Heart right ventricle (tissue), 16 donors: ENCODE data around the gene CATSPER4. TPM values are rescaled to one million over a fixed set of nuclear protein-coding genes. Genes with fewer than 3 reads are reported as not detected.
A peak's percentile ranks its signal among the peaks of the same experiment; 100 is the strongest.

Experiments
- ATAC-seq, 8 donors: fragments of 200-7000 bp; cut with Tn5 transposase; one replicate each; pipeline ENCODE4 v1.9.1; 2020; ENCODE audit warnings: mild to moderate bottlenecking in 8 of 8, moderate library complexity in 8 of 8, moderate number of reproducible peaks in 1 of 8
- DNase-seq, 2 donors: peaks; one replicate each; pipeline ENCODE4 v3.0.0-alpha.2; 2020
- H3K27ac ChIP-seq, 10 donors: fragments of 200-600 bp; sonication (generic) in 2 of 10; one replicate each; pipeline versions ENCODE4 v1.5.0 to v1.8.0; 2020 to 2022; ENCODE audit warnings: mild to moderate bottlenecking in 3 of 10
- H3K27me3 ChIP-seq, 7 donors: fragments of 200-600 bp; one replicate each; pipeline ENCODE4 v1.8.0; 2021 to 2022; ENCODE audit warnings: mild to moderate bottlenecking in 2 of 7
- H3K36me3 ChIP-seq, 9 donors: fragments of 200-600 bp; sonication (generic) in 1 of 9; one replicate each; pipeline versions ENCODE4 v1.5.0 to v1.8.0; 2020 to 2022; ENCODE audit warnings: mild to moderate bottlenecking in 2 of 9
- H3K4me1 ChIP-seq, 9 donors: fragments of 200-600 bp; sonication (generic) in 1 of 9; one replicate each; pipeline versions ENCODE4 v1.5.0 to v1.8.0; 2020 to 2022; ENCODE audit warnings: mild to moderate bottlenecking in 4 of 9
- H3K4me3 ChIP-seq, 10 donors: fragments of 200-600 bp; sonication (generic) in 2 of 10; one replicate each; pipeline versions ENCODE4 v1.5.0 to v1.8.0; 2020 to 2022; ENCODE audit warnings: mild to moderate bottlenecking in 7 of 10, moderate library complexity in 2 of 10
- H3K9me3 ChIP-seq, 11 donors: fragments of 200-600 bp in 10 of 11; sonication (generic) in 2 of 11; one replicate each; pipeline versions ENCODE4 v1.5.0 to v1.8.0; 2013 to 2022; ENCODE audit warnings: mild to moderate bottlenecking in 2 of 11, control low read depth in 1 of 11, moderate library complexity in 1 of 11
- CTCF ChIP-seq, 9 donors: fragments of 200-600 bp; sonication (generic) in 2 of 9; IDR thresholded peaks; one replicate each; pipeline versions ENCODE4 v1.5.0 to v1.8.0; 2021 to 2022; ENCODE audit warnings: antibody characterized with exemption in 9 of 9, mild to moderate bottlenecking in 5 of 9, moderate library complexity in 1 of 9
- WGBS, 2 donors: extraction: QIAGEN DNeasy Blood & Tissue Kit; methylation state at CpG; one replicate each; pipeline ENCODE4 v1.1.7; 2013; ENCODE audit warnings: inconsistent platforms in 1 of 2; 5-methylcytosine and 5-hydroxymethylcytosine counted together
- intact Hi-C, 10 donors: fragments of 100-400 bp; cut with DNase I; formaldehyde crosslinking; loops; one replicate each; pipeline versions ENCODE4 v1.11.1 to v1.14.2; 2022
- polyA plus RNA-seq, 2 donors: library from polyadenylated mRNA; stranded (reverse); fragments of 200-250 nt; gene quantifications; one replicate each; pipeline ENCODE4 v1.2.3, GENCODE V29; 2013
- total RNA-seq, 10 donors: library from RNA; stranded (reverse); fragmentation: NEBNext Ultra II Directional in 3 of 10; extraction: Animal tissue kit (Norgen Biotek cat#: 25700) in 3 of 10; gene quantifications; one replicate each; pipeline versions ENCODE4 v1.2.1 to v1.2.4, GENCODE V29; 2021 to 2023
- donor health status: Arrhythmogenic right ventricular cardiomyopathy.
- donor health status: ischemic (EF 13 %, LVEDD 7.1; RV severe dilation, severe dysfunction).
- donor health status: healthy with polysubstance abuse.
- donor health status: DM: no; HTN: yes; CAD: no.
- donor health status: DM: no; HTN: no; CAD: no.
- donor health status: ischemic (EF 25% LVEDD 6.9; RV normal size, moderate dysfunction).
- donor health status: ischemic (EF 25% LVEDD 5.7; RV mildly dilated, moderate dysfunction).
- donor health status: healthy.
- donor health status: DM: yes; HTN: yes; CAD: no.
- donor health status: Ischemic cardiomyopathy.
- donor health status: ischemic (EF 35%, LVEDD 5.7; RV mildly dilated, moderate dysfunction).
- donor health status: nonischemic (EF 11% LVEDD 7.7; RV severe dilation, severe dysfunction).
- donor health status: DM: yes; HTN: yes; CAD: no.
- donor health status: PGD.
- donor health status: ischemic (EF 29% LVEDD 5.4; RV normal size, mild dysfunction).
- donor health status: nonischemic (EF 23%, LVEDD 6.1; RV moderate dilation, normal function).

CATSPER4 gene
- total and polyA plus RNA-seq, 12 donors = not detected

- peak overlapping the region in 9 of 10 donors; percentile 79 to 89 (median 82) for H3K27ac ChIP-seq
- H3K36me3 ChIP-seq = peaks cover 0 to 8% (median 0%) of the 10 kb centered on the region in 9 donors
- no peak for TF ChIP-seq CTCF (IDR thresholded peaks at IDR 0.05)
- H3K4me3 ChIP-seq = peak overlapping the region in 8 of 10 donors; percentile 63 to 93 (median 83)
- intact Hi-C loops = loop anchor here in 7 of 10 donors (2.0 to 10.0 kb wide), 8 partner anchors 56 to 156 kb away; partner anchors contain the start of genes CEP85 (in 6 of the 7) and PDIK1L (in 1 of the 7)
- peaks cover 5 to 37% (median 18%) of the 10 kb centered on the region in 9 donors for H3K4me1 ChIP-seq
- no peak for DNase-seq
- peaks cover 0 to 6% (median 0%) of the 10 kb centered on the region in 7 donors for H3K27me3 ChIP-seq
- ATAC-seq = peak in 1 of 8 donors; percentile 2
- H3K9me3 ChIP-seq = no peaks in the 10 kb centered on the region
- WGBS, 2 donors = 30 to 32% methylated on average over 4 of the region's 4 CpGs
Observed at GRCh38 chr1:26169198-26169554, 21.2 kb upstream of the CATSPER4 start.

DNA sequence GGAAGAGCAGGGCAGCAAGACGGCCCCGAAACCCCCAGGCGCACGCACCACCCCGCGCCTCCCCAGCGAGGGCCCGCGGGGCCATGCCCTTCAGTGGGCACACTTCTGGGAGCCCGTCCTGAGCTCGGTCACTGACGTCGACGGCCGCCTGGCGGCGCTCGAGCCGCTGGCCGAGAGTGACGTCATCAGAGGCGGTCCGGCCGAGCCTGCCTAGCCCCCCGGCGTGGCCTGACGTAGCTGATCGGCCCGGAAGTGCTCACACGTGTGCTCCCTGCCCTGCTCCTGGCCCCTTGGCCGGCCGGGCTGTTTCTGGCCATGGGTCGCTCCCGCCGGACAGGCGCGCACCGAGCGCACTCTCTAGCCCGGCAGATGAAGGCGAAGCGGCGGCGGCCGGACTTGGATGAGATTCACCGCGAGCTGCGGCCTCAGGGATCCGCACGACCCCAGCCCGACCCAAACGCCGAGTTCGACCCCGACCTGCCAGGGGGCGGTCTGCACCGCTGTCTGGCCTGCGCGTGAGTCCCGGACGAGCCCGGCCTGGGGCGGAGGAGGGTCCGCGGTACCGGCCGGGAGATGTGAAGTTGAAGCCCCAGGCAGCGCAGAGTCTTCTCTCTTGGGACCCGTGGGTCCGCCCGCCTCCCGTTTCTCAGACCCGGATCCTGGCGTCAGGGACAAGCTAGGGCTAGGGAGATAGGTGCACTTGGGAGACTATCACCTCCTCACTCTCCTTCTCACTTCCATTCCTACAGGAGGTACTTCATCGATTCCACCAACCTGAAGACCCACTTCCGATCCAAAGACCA is 20.5 kb upstream of the CATSPER4 start, which contains the start of gene ZNF593:
Gene ZNF593 (plus strand): TSS at position 240 of the 803 bp plus-strand sequence. CDS start 76 bp downstream, at position 316.
- H3K4me3 ChIP-seq = peak within 1 kb of the TSS; percentile 63 to 100 (median 88)
- peak; percentile 80 to 97 (median 91) for TF ChIP-seq CTCF (IDR thresholded peaks at IDR 0.05)
- peaks cover 0 to 8% (median 0%) of the 10 kb centered on the region in 9 donors for H3K36me3 ChIP-seq
- peaks cover 5 to 33% (median 16%) of the 10 kb centered on the region in 9 donors for H3K4me1 ChIP-seq
- WGBS, 2 donors = 1 to 2% methylated on average over 62 to 76 of the region's 76 CpGs
- DNase-seq (peak; percentile 92 to 94), ATAC-seq (peak; percentile 96 to 98 (median 97))
- H3K27ac ChIP-seq = peak within 1 kb of the TSS in 9 of 10 donors; percentile 79 to 89 (median 82)
- no peaks in the 10 kb centered on the region for H3K9me3 ChIP-seq
- no peaks in the 10 kb centered on the region for H3K27me3 ChIP-seq
- intact Hi-C loops = loop anchor here (2.0 to 10.0 kb wide), 11 partner anchors 55 to 155 kb away; partner anchors contain the start of genes CEP85 (in 7 of the 10), CD52 (in 1 of the 10) and PDIK1L (in 1 of the 10)

DNA sequence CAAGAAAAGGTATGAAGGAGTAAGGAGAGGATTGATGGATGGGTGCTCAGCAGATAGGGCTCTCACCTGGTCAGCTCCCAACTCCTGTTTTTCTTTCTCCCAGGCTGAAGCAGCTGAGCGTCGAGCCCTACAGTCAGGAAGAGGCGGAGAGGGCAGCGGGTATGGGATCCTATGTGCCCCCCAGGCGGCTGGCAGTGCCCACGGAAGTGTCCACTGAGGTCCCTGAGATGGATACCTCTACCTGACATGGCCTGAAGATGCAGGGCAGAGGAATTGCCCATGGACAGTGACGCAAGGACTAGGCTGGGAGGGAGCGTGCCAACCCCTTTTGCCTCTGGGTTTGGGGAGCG is 20.0 kb upstream of the CATSPER4 start:
- WGBS, 2 donors = 79 to 80% methylated on average over 9 of the region's 9 CpGs
- peak overlapping the region in 8 of 10 donors; percentile 79 to 89 (median 84) for H3K27ac ChIP-seq

More for the DNA sequence above, 20.0 kb upstream of the CATSPER4 start:
- Histone ChIP-seq H3K9me3 (no peaks in the 10 kb centered on the region), H3K36me3 (peaks cover 0 to 8% (median 0%) of the 10 kb centered on the region in 9 donors), H3K27me3 (no peaks in the 10 kb centered on the region), H3K4me3 (peak overlapping the region; percentile 63 to 100 (median 88)), H3K4me1 (peaks cover 5 to 30% (median 16%) of the 10 kb centered on the region in 9 donors)
- DNase-seq (no peak), ATAC-seq (no peak)
- TF ChIP-seq CTCF (IDR thresholded peaks at IDR 0.05) = no peak
- intact Hi-C loops = loop anchor here in 4 of 10 donors (5.0 to 10.0 kb wide), 5 partner anchors 54 to 154 kb away; partner anchors contain the start of genes CD52 (in 1 of the 4) and CEP85 (in 1 of the 4)
